CD4-positive, alpha-beta T cell (primary cell): ENCODE data around the gene OTUB1. TPM values are rescaled to one million over a fixed set of nuclear protein-coding genes. Genes with fewer than 3 reads are reported as not detected.
"Not testable (repeated sequence)": the region's sequence is repeated elsewhere in the genome, so short reads cannot be mapped to it uniquely, and the experiment has no call there.

ENCODE experiments used
- ATAC-seq: fragments of 200-7000 bp; cut with Tn5 transposase; one replicate; pipeline ENCODE4 v1.10.0; 2022; ENCODE audit warnings: mild to moderate bottlenecking; ENCODE audit not compliant: poor library complexity
- CTCF ChIA-PET: fragments of 350-600 bp; sonication (Branson Sonifier 250); formaldehyde crosslinking; loops from one replicate; lab custom pipeline; 2021; ENCODE audit warnings: antibody characterized with exemption, inconsistent platforms; lab: Charles Lee
- POLR2A ChIA-PET: fragments of 350-600 bp; sonication (Branson Sonifier 250); formaldehyde crosslinking; loops from one replicate; lab custom pipeline; 2021; ENCODE audit warnings: antibody characterized with exemption, inconsistent platforms; lab: Charles Lee
- DNase-seq, 14 experiments: peaks; one replicate each; pipeline ENCODE4 v3.0.0-alpha.2; 2013 to 2020; ENCODE audit warnings: mixed read lengths in 2 of 14
- H3K27ac ChIP-seq, 2 donors: one replicate each; pipeline versions ENCODE4 v1.5.1 to v1.7.0; 2013; ENCODE audit warnings: low read length in 2 of 2, low read depth in 1 of 2, mild to moderate bottlenecking in 1 of 2
- H3K27me3 ChIP-seq, 2 experiments: 1 replicate in 1 of 2; 2 replicates in 1 of 2; pipeline versions ENCODE4 v1.6.1 to v1.7.0; 2013; ENCODE audit warnings: low read length in 2 of 2, control low read depth in 1 of 2, mild to moderate bottlenecking in 1 of 2, moderate library complexity in 1 of 2; ENCODE audit not compliant: insufficient read depth in 2 of 2, control insufficient read depth in 1 of 2
- H3K36me3 ChIP-seq: one replicate; pipeline ENCODE4 v1.6.1; 2013; ENCODE audit warnings: low read length, control low read depth; ENCODE audit not compliant: insufficient read depth
- H3K4me1 ChIP-seq: one replicate; pipeline ENCODE4 v1.6.1; 2013; ENCODE audit warnings: low read length, control low read depth; ENCODE audit not compliant: insufficient read depth
- H3K4me3 ChIP-seq: one replicate; pipeline ENCODE4 v1.5.1; 2013; ENCODE audit warnings: mild to moderate bottlenecking, low read length, moderate library complexity
- H3K9me3 ChIP-seq, 2 experiments: 1 replicate in 1 of 2; 2 replicates in 1 of 2; pipeline versions ENCODE4 v1.6.1 to v1.7.0; 2013; ENCODE audit warnings: low read length in 2 of 2, mild to moderate bottlenecking in 2 of 2, control low read depth in 1 of 2, moderate library complexity in 1 of 2; ENCODE audit not compliant: control insufficient read depth in 1 of 2, insufficient read depth in 1 of 2
- H3K27ac Mint-ChIP-seq: one replicate; pipeline ENCODE4 v1.8.0; 2020; ENCODE audit warnings: mixed read lengths
- H3K27me3 Mint-ChIP-seq: one replicate; pipeline ENCODE4 v1.8.0; 2021; ENCODE audit warnings: mixed read lengths
- H3K36me3 Mint-ChIP-seq: one replicate; pipeline ENCODE4 v1.8.0; 2021; ENCODE audit warnings: low read depth, mixed read lengths
- H3K4me1 Mint-ChIP-seq: one replicate; pipeline ENCODE4 v1.8.0; 2021; ENCODE audit warnings: low read depth, mixed read lengths
- H3K4me3 Mint-ChIP-seq: one replicate; pipeline ENCODE4 v1.8.0; 2020; ENCODE audit warnings: mild to moderate bottlenecking, mixed read lengths
- H3K9me3 Mint-ChIP-seq: one replicate; pipeline ENCODE4 v1.8.0; 2020; ENCODE audit warnings: mixed read lengths
- intact Hi-C, 2 experiments: fragments of 100-400 bp; cut with DNase I in 1 of 2; cut with micrococcal nuclease in 1 of 2; formaldehyde crosslinking; loops; one replicate each; pipeline versions ENCODE4 v1.15.1 to v1.9.0; 2023 to 2025; cut with DNase I, micrococcal nuclease
- total RNA-seq, 174 experiments: library from RNA in 2 of 174; stranded (reverse) in 2 of 174; gene quantifications; one replicate each; pipeline ENCODE4 v1.2.3 and lab custom pipeline; 2021 to 2026
- TF ChIP-seq, protein P1 (sequence below): fragments of 200-600 bp; IDR thresholded peaks from one replicate; pipeline ENCODE4 v1.8.0; 2022; ENCODE audit warnings: antibody characterized with exemption, mild to moderate bottlenecking

The OTUB1 gene
- total RNA-seq, 2 experiments from 2014 or later, result 57.5 to 60.0 TPM

DNA sequence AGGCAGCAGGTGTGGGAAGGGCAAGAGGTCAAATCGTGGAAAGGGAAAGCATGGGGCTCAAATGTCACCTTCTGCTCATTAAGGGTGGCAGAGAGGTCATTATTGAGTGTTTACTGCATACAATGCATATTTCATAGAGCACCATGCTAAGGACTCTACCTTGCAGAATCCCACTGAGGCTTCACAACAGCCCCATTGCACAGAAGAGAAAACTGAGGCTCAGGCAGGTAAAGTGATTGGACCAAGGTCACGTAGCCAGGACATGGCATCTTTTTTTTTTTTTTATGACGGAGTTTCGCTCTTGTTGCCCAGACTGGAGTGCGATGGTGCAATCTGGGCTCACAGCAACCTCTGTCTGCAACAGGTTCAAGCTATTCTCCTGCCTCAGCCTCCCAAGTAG is 57.3 kb downstream of the OTUB1 start:
- Histone ChIP-seq H3K36me3 (no peaks in the 10 kb centered on the region), H3K4me3 (no peak overlapping the region), H3K27me3 (peaks cover 4 to 8% of the 10 kb centered on the region in 2 experiments), H3K9me3 (no peaks in the 10 kb centered on the region), H3K27ac (no peak overlapping the region), H3K4me1 (no peaks in the 10 kb centered on the region)
- Mint-ChIP-seq H3K4me3 (no peak overlapping the region), H3K4me1 (no peaks in the 10 kb centered on the region), H3K36me3 (no peaks in the 10 kb centered on the region), H3K27ac (no peak overlapping the region), H3K27me3 (peaks cover 10% of the 10 kb centered on the region), H3K9me3 (no peaks in the 10 kb centered on the region)
- ChIA-PET POLR2A (no interaction called here), CTCF (interaction anchor here (0.7 kb wide), 1 partner anchor 17 kb away, joined by 3 read pairs; no protein-coding TSS in a partner anchor)
- no peak for ATAC-seq
- no peak for DNase-seq
- TF ChIP-seq, protein P1, sequence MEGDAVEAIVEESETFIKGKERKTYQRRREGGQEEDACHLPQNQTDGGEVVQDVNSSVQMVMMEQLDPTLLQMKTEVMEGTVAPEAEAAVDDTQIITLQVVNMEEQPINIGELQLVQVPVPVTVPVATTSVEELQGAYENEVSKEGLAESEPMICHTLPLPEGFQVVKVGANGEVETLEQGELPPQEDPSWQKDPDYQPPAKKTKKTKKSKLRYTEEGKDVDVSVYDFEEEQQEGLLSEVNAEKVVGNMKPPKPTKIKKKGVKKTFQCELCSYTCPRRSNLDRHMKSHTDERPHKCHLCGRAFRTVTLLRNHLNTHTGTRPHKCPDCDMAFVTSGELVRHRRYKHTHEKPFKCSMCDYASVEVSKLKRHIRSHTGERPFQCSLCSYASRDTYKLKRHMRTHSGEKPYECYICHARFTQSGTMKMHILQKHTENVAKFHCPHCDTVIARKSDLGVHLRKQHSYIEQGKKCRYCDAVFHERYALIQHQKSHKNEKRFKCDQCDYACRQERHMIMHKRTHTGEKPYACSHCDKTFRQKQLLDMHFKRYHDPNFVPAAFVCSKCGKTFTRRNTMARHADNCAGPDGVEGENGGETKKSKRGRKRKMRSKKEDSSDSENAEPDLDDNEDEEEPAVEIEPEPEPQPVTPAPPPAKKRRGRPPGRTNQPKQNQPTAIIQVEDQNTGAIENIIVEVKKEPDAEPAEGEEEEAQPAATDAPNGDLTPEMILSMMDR, result no peak
- intact Hi-C loops, result no loop called here

DNA sequence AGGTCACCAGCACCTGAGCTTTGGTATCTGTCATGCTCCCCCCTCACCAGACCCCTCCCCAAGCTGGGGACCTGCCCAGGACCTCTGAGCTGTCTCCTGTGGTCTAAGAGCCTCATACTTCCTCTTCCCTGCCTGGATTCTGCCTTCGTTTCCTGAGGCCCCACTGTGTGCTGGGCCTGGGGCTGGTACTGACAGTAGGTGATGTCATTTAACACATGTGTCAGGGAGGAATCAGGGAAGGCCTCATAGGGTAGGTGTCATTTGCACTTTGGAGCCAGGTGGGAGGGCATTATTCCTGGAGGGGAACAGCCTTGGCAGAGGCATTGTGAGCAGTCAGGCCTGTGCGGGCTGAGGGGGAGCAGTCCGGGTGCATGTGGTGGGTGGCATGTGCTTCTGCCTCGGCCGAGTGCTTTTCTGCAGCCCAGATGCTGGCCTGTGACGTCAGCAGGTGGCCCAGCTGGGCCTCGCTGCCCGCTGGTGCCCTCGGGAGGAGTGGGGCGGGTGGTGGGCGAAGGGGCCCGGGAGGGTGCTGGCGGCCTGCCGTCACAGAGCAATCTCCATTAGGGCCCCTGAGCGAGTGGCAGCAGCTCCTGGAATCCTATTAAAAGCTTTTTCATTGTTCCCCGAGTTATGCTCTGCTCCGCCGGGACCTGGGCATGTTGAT is 58.6 kb downstream of the OTUB1 start:
- DNase-seq (no peak), ATAC-seq (no peak)
- Histone ChIP-seq H3K27me3 (peaks cover 0 to 5% of the 10 kb centered on the region in 2 experiments), H3K4me1 (no peaks in the 10 kb centered on the region), H3K36me3 (no peaks in the 10 kb centered on the region), H3K27ac (no peak overlapping the region), H3K4me3 (no peak overlapping the region), H3K9me3 (no peaks in the 10 kb centered on the region)
- no peaks in the 10 kb centered on the region for H3K9me3 Mint-ChIP-seq
- TF ChIP-seq, protein P1, result no peak
- no peaks in the 10 kb centered on the region for H3K4me1 Mint-ChIP-seq
- POLR2A ChIA-PET, result no interaction called here
- no peak overlapping the region for H3K4me3 Mint-ChIP-seq
- no peak overlapping the region for H3K27ac Mint-ChIP-seq
- no peaks in the 10 kb centered on the region for H3K36me3 Mint-ChIP-seq
- CTCF ChIA-PET, result no interaction called here
- H3K27me3 Mint-ChIP-seq, result peaks cover 3% of the 10 kb centered on the region
- intact Hi-C loops, result no loop called here

DNA sequence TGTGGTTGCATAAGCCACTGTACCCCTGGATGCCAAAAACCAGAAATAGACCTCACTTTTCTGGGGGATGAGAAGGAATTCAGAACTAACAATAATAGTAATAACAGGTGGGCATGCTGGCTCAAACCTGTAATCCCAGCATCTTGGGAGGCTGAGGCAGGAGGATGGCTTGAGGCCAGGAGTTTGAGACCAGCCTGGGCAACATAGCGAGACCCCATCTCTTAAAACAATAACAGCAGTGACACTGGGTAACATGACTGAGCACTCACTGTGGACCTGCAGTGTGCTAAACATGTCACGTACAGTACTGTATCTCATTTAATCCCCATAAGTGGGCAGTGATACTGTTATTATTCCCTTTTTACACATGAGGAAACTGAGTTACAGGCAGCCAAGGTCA is 59.5 kb downstream of the OTUB1 start:
- no peak overlapping the region for H3K4me3 ChIP-seq
- no peak for DNase-seq
- H3K9me3 Mint-ChIP-seq, result no peaks in the 10 kb centered on the region
- H3K9me3 ChIP-seq, result no peaks in the 10 kb centered on the region
- no peaks in the 10 kb centered on the region for H3K4me1 ChIP-seq
- no peak overlapping the region for H3K4me3 Mint-ChIP-seq
- H3K27me3 ChIP-seq, result no peaks in the 10 kb centered on the region
- no peaks in the 10 kb centered on the region for H3K36me3 Mint-ChIP-seq
- TF ChIP-seq, protein P1, result no peak
- no peak for ATAC-seq
- no peaks in the 10 kb centered on the region for H3K27me3 Mint-ChIP-seq
- H3K27ac Mint-ChIP-seq, result no peak overlapping the region
- no peaks in the 10 kb centered on the region for H3K36me3 ChIP-seq
- H3K27ac ChIP-seq, result no peak overlapping the region
- ChIA-PET CTCF (no interaction called here), POLR2A (no interaction called here)
- H3K4me1 Mint-ChIP-seq, result no peaks in the 10 kb centered on the region
- intact Hi-C loops, result no loop called here

DNA sequence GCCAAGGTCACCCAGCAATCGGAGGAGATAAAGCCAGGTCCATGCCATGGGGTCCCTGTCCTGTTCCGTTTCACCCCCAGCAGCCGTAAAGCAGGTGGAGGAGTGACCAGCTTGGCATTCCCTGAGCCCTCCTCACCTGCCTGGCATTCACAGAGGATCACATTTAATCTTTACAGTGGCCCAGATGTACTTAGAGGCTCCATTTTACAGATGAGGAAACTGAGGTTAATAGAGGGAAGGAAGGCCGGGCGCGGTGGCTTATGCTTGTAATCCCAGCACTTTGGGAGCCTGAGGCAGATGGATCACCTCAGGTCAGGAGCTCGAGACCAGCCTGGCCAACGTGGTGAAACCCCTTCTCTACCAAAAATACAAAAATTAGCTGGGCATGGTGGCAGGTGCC is 61.1 kb downstream of the OTUB1 start:
- H3K4me1 Mint-ChIP-seq, H3K36me3 Mint-ChIP-seq, H3K27me3 ChIP-seq, H3K27ac Mint-ChIP-seq, H3K4me3 Mint-ChIP-seq, H3K4me1 ChIP-seq, H3K9me3 Mint-ChIP-seq, H3K9me3 ChIP-seq, H3K4me3 ChIP-seq, H3K36me3 ChIP-seq, POLR2A ChIA-PET, H3K27me3 Mint-ChIP-seq, ATAC-seq, DNase-seq, H3K27ac ChIP-seq, intact Hi-C loops: not testable (repeated sequence)
- CTCF ChIA-PET, result interaction anchor here (0.7 kb wide), 1 partner anchor 995 kb away, joined by 3 read pairs; no protein-coding TSS in a partner anchor
